Iris pigment epithelial cell (primary cell): ENCODE data around the gene TMOD3.
A peak's percentile ranks its signal among the peaks of the same experiment; 100 is the strongest.
"Not testable (repeated sequence)": the region's sequence is repeated elsewhere in the genome, so short reads cannot be mapped to it uniquely, and the experiment has no call there.

Experiments used
- DNase-seq: peaks from one replicate; pipeline ENCODE4 v3.0.0-alpha.2; 2011; ENCODE audit warnings: low read depth

TMOD3 gene

GRCh38 chr15:51829376-51830275 is at the start of gene TMOD3:
TSS of gene TMOD3 (plus strand) at chr15:51829653. CDS start at chr15:51862885, 33,232 bp downstream.
- peak; percentile 86 for DNase-seq

- DNase-seq = no peak
Observed at GRCh38 chr15:51780636-51781035, 48.8 kb upstream of the TMOD3 start.

- no peak for DNase-seq
Observed at GRCh38 chr15:51781506-51781905, 47.9 kb upstream of the TMOD3 start.

GRCh38 chr15:51782357-51782896 is 47.0 kb upstream of the TMOD3 start:
- peak; percentile 19 for DNase-seq

GRCh38 chr15:51783967-51784366 is 45.5 kb upstream of the TMOD3 start:
- DNase-seq = no peak

- not testable (repeated sequence) for DNase-seq
Observed at GRCh38 chr15:51787130-51787529, 42.3 kb upstream of the TMOD3 start.

GRCh38 chr15:51792474-51792873 is 37.0 kb upstream of the TMOD3 start:
- DNase-seq = not testable (repeated sequence)

- DNase-seq = peak; percentile 17
Observed at GRCh38 chr15:51793521-51794305, 35.7 kb upstream of the TMOD3 start.

GRCh38 chr15:51796847-51797401 is 32.5 kb upstream of the TMOD3 start:
- DNase-seq = peak; percentile 66

DNA sequence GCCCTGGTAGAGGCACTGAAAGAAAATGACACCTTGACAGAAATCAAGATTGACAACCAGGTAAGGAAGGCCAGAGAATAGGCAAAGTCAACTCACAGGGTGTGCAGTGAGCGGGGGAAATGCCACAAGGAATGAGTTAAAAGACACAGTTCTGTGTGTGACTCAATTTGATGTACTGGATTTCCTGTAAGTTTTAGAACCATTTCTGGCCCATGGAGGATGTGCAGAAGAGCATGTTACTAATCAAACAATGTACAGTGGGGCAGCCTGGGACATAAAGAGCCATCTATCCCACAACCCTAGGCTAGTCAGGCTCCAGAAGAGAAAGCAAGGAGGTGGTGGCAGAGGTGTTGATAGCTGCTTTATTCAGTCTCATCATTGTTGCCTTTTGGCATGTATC is 31.2 kb upstream of the TMOD3 start:
- DNase-seq = no peak

DNA sequence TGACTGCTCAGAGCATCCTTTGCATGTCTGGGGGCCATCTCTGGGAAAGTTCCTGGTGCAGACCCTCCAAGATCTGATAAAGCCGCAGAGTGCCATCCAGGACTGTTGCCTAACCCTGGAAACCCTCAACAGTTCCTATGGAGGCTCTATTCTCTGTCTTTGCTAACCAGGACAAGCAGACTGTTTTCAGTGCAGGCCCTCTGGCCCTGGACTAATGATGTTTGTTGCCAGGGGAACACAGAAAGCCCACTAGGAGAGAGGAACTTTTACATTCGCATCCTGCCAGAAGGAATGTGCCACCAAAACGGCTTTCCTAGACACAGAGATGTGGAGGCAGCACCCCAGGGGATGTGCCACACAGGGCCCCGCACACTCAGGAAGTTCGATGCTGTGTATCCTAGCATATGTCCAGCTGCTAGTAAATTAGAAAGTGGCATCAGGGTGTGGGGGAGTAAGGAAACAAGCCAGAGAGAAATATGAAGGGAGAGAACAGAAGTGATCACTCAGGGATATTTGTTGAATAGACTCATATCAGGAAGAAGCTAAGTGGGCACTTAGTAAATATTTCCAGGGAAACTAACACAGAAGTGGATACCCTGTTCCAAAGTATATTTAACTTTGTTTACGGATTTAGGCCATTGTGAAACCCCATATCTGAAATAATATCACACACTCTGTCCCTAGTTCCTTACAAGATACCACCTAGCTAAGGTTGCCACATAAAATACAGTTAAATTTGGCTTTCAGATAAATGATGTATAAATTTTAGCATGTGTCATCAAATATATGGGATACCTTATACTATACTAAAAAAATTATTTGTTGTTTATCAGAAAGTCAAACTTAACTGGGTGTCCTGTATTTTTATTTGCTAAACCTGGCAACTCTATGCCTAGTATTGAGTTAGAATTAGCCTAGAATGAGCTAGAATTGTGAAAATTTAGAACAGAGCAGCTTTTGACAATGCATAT is 29.9 kb upstream of the TMOD3 start:
- DNase-seq = no peak

- DNase-seq = peak; percentile 38
Observed at GRCh38 chr15:51801391-51801835, 28.0 kb upstream of the TMOD3 start.

DNA sequence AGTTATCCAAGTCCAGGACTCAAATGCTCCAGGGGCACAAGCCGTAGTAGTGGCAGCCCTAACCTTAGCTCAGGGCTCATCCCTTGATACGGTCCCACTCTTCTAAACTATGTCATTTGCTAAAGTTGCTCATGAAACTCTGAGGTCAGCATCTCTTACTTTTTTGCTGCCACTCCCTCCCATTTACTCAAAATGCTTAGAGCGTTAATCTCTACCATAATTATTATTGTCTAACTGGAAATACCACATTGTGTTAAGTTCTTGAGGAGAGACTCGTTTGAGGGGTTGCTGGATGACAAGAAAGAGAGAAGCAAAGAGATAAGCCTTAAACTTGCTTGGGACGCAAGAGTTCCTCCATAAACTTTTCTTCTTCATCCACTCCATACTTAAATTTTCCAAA is 26.9 kb upstream of the TMOD3 start:
- no peak for DNase-seq

DNA sequence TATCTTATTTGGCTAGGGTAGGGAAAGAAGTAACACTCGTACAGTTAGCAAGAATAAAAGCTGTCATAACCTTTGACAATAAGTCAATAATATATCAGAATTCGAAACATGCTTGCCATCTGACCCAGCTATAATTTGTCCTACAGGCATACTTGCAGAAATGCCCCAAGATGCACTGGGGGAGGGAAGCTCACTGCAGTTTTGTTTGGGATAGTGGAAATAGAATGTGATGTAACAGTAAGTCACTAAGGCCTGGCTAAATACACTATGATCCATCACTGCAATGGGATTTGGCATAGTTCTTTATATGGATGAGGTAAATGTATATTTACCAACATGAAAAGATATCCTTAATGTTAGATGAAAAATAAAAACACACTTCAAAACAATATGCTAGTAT is 25.5 kb upstream of the TMOD3 start:
- DNase-seq = no peak

GRCh38 chr15:51806123-51806522 is 23.3 kb upstream of the TMOD3 start:
- DNase-seq = no peak

- no peak for DNase-seq
Observed at GRCh38 chr15:51809457-51809856, 20.0 kb upstream of the TMOD3 start.

DNA sequence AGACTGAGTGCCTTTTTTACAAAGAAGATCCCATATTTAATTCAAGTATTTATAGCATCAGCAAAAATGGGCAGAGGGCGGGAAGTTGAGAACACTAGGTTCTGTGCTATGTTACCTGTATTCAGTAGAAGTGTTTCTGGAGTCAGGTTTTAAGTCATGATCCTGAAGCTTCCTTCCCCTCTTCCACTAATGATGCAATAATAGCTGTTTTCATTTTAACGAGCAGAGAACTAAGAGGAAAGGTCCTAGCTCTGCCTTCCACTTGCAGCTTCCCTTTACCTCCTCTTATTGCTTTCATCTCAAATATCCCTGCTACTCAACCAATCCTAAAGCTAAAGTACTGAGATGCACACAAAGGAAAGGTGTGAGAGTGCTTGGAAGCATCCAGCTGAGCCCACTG is 16.9 kb upstream of the TMOD3 start:
- DNase-seq = no peak

DNA sequence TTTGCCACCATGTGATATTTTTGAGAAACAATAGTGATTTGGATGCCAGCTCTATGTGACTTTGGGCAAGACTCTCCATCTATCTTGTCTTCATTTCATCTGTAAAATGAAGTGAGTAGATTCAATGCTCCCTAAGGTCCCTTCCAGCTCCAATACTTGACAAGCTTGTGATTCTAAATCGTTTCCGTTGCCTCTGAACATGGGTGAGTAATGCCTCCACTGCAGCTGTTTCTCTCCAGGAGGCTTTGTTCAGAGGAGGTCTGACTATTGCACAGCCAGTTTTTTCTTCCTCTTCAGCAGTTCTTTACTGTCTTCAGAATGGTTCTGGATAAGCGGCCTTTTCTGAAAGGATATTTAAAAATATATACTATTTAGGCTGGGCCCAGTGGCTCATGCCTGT is 14.8 kb upstream of the TMOD3 start:
- peak; percentile 29 for DNase-seq

DNA sequence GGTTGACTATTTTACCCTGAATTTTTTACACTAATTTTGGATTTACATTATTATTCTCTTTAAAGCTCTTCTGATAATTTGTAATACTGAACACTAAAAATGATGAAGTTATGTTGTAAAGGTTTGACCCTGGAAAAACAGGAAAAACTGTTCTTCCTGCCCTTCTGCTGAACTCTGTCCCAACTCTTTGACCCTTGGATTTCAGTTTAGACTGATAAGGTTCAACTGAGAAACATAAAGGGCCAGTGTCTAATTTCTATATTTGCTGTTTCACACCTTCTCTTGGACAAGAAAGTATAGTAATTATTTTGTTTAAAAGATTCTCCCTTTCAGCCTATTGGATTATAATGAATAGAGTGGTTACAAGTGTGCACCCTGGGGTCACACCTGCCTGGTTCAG is 12.8 kb upstream of the TMOD3 start:
- DNase-seq = no peak

DNA sequence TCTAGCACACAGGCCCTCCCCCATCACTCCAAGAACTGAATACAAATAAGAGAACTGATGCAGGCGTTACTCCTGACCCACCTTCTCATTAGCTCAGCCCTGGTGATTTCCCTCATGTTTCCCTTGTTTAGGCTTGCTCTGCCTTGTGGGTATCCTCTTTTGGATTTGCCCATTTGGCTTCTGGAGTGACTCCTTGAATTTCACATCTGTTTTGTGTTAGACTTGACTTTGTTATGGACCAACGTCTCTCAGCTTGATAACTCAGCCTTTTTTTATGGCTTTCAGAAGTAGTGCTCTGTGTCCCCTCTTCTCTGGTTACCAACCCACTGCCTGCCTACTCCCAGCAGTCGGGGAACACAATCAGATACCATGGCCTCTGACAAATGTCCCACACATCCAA is 11.3 kb upstream of the TMOD3 start:
- no peak for DNase-seq

- DNase-seq = no peak
Observed at GRCh38 chr15:51825698-51826097, 3.8 kb upstream of the TMOD3 start.
